Measurements from ENCODE around the gene TM7SF3.
"Not testable (repeated sequence)": the region's sequence is repeated elsewhere in the genome, so short reads cannot be mapped to it uniquely, and the experiment has no call there.

TM7SF3 gene

GRCh38 chr12:26979733-26980132 lies 34.5 kb downstream of the TM7SF3 start:
- DNase-seq (ENCODE audit: low read depth) = no peak

DNA sequence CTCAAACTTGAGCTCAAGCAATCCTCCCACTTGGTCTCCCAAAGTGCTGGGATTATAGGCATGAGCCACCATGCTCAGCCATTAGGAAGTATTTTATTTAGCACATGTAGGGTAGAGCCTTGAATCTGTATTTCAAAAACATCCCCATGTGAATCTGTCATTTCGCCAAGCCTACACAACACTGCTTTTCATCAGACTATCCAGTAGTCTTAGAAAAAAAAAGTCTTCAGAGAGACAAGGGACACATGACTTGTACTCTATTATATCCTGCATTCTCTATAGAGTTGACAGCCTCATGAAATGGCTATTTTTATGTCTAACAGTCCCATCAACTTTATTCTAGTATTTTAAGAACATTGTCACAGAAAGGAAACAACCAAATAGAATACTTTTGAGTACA lies 35.4 kb downstream of the TM7SF3 start:
- no peak for DNase-seq (ENCODE audit: low read depth)

DNA sequence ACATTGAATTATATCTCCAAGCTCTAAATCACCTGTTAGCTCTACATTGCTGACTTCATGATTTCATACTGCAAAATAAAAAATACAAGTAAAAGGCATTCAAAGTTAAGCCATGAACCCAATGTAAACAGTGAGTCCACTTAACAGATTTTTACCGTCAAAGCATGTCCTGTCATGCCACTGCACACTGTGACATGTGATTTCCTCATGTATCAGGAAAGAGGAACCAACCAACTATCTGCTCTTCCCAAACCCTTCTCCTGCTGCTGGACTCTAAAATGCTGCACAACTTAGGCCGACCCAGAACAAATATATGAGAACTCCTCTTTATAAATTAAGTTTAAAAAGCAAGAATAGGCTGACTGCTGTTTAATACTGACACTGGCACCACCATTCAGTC lies 37.5 kb downstream of the TM7SF3 start:
- DNase-seq (ENCODE audit: low read depth) = no peak

DNA sequence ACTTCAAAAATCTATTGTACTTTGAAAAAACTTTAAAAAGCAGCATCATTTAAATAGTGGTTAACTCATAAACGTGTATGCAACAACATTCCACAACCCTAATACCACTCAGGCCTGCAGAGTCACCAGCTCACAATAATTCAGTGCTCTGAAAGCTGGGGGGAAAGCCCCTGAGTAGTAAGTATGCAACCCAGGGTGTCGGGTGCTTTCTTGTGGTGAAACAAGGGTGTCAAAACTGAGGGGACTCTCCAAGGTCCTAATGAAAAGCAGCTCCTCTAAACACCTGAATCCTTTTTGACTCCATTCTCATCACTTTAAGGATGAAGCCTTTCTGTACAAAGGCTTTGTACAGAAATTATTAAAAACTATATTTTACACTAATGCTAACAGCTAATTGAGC lies 42.2 kb downstream of the TM7SF3 start:
- no peak for DNase-seq (ENCODE audit: low read depth)

DNA sequence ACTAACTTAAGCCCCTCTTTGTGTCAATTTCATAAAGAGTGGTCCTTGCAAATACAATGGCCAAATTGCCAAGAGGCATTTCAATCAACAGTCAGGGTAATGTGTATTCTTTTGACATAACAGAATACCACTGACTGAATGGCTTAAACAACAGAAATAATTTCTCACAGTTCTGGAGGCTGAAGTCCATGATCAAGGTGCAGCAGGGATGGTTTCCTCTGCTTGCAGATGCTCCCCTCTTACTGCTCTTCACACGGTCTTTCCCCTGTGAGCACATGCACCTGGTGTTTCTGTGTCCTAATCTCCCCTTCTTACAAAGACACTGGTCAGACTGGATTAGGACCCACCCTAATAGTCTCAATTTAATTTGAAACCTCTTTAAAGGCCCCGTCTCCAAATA lies 44.0 kb downstream of the TM7SF3 start:
- no peak for DNase-seq (ENCODE audit: low read depth)

DNA sequence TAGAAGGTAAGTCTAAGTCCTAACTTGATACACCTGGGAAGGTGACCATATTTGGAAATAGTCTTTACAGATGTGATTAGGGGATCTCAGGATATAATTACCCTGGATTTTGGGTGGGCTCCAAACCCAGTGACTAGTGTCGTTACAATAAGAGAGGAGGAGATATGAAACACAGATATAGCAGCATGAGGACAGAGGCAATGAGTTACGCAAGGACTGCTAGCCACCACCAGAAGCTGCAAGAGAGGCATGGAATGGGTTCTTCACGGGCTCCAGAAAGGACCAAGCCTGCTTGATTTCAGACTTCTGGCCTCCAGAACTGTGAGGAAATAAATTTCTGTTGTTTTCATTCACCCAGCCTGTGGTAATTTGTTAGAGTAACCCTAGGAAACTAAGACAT lies 47.3 kb downstream of the TM7SF3 start:
- DNase-seq (ENCODE audit: low read depth) = no peak

GRCh38 chr12:26963413-26963812 lies 50.8 kb downstream of the TM7SF3 start:
- no peak for DNase-seq (ENCODE audit: low read depth)

DNA sequence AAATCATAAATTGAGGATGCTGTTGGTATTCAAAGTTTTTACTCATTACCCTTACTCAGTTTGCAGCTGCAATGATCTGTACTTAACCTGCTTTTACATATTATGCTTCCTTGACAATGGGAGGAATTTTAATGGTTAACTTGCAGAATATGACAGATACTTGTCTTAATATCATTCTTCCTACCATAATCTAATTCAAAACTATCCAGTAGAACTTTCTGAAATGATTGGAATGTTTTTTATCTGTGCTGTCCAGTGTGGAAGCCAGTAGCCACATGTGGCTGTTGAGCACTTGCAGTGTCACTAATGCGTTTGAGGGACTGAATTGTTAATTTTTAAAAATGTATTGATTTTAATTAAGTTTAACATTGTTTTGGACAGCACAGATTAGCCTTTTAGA lies 52.4 kb downstream of the TM7SF3 start:
- no peak for DNase-seq (ENCODE audit: low read depth)

GRCh38 chr12:26961391-26961790 lies 52.8 kb downstream of the TM7SF3 start:
- DNase-seq (ENCODE audit: low read depth) = not testable (repeated sequence)

GRCh38 chr12:26954027-26954426 lies 60.2 kb downstream of the TM7SF3 start:
- no peak for DNase-seq (ENCODE audit: low read depth)

- DNase-seq (ENCODE audit: low read depth) = no peak
Observed at GRCh38 chr12:26953447-26953846, 60.7 kb downstream of the TM7SF3 start.

DNA sequence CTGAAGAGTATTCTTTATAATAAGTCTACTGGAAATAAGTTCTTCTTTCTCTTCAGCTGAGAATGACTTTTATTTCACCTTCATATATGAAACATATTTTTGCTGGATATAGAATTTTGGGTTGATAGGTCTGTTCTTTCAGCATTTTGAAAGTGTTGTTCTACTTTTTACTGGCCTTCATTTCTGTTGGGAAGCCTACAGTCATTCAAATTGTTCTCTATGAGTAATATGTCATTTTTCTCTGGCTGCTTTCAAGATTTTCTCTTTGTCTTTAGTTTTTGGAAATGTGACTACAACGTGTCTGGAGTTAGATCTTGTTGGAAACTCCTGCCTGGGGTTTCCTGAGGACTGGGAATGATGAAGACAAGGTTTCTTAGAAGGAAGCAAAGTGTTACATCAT lies 65.9 kb downstream of the TM7SF3 start:
- no peak for DNase-seq (ENCODE audit: low read depth)

GRCh38 chr12:26941215-26941594 lies 73.0 kb downstream of the TM7SF3 start:
- DNase-seq (ENCODE audit: low read depth) = peak; percentile 28

GRCh38 chr12:26940516-26941214 lies 73.5 kb downstream of the TM7SF3 start:
- peak; percentile 44 for DNase-seq (ENCODE audit: low read depth)

- DNase-seq (ENCODE audit: low read depth) = no peak
Observed at GRCh38 chr12:26939953-26940352, 74.2 kb downstream of the TM7SF3 start.

GRCh38 chr12:26939192-26939832 lies 74.9 kb downstream of the TM7SF3 start:
- DNase-seq (ENCODE audit: low read depth) = peak; percentile 43

DNA sequence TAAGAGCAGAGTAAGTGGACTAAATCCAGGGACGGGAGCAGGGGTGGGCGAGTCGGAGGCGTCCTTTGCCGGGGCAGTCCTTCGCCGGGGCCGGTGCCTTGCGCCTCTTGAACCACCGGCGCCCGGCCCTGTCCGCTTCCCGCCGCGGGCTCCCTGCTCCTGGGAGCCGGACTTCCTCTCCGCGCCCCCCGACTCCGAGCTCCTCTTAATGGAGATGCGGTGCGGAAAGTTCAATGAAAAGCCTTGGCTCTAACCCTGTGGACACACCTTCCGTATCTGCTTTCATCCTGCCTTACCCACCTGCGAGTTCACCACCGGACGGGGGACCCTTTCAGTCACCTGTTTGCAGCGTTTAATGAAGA lies 75.5 kb downstream of the TM7SF3 start:
- DNase-seq (ENCODE audit: low read depth) = peak; percentile 62

- DNase-seq (ENCODE audit: low read depth) = peak; percentile 100
Observed at GRCh38 chr12:26937863-26938700, 76.1 kb downstream of the TM7SF3 start, which contains the start of the genes FGFR1OP2 and INTS13. FGFR1OP2 (plus strand) TSS chr12:26938470; CDS start chr12:26954159, 15,689 bp downstream. INTS13 (minus strand) TSS chr12:26937981; CDS start chr12:26936803, 1,178 bp downstream.

DNA sequence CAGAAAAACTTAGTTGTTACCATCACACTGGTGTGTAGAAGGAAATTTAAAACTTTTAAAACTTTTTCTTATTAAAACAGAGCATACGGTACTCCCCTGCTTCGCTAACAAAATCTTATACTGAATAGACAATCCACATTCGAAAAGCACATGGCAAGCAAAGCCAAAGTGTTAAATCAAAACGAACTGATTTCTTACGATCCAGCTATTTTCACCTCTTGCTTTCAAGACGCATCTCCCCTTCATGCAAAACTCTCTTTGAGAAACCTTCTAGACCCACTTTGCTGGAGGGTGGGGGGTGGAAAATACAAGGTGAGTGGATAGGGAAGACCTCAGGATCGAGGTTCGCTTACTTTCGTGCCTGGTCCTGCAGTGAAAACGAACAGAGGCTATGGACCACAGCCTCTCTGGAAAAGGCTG lies 76.7 kb downstream of the TM7SF3 start:
- no peak for DNase-seq (ENCODE audit: low read depth)

GRCh38 chr12:26936559-26937442 lies 77.4 kb downstream of the TM7SF3 start:
- DNase-seq (ENCODE audit: low read depth) = peak; percentile 32

DNA sequence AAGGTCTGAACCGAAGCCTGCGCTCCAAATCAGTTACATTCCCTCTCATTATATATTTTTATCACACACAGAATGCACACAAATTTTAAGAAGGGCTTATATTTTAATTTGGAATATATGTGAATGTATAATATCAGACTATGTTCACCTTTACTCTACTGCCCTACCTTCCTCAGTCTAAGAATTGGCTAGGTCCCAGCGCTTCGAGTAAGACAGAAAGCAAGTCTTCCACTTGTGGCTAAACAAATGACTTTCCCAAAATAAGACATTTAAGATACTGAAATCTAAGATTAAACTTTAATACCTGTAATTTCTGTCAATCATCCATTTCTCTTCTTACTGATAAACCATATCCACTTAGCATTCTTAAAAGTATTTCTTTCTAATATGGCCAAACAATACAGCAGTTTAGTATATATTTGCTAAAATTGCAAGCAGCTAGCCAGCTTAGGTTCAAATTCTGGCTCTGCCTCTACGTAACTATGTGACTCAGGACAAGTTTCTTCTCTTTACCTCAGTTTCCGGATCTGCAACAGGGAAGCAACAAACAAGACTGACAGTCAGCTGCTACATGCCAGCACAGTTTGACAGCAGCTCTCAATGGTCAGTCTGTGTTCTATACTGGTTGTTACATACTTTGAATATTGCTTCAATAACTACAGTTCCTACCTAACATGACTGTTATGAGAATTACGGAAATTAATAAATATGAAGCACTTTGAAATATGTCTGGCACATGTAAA lies 78.4 kb downstream of the TM7SF3 start:
- DNase-seq (ENCODE audit: low read depth) = no peak

All from ELR (cell line).